ENCODE measurements around the gene RASSF8.
"Not testable (repeated sequence)": the region's sequence is repeated elsewhere in the genome, so short reads cannot be mapped to it uniquely, and the experiment has no call there.

RASSF8 gene

DNA sequence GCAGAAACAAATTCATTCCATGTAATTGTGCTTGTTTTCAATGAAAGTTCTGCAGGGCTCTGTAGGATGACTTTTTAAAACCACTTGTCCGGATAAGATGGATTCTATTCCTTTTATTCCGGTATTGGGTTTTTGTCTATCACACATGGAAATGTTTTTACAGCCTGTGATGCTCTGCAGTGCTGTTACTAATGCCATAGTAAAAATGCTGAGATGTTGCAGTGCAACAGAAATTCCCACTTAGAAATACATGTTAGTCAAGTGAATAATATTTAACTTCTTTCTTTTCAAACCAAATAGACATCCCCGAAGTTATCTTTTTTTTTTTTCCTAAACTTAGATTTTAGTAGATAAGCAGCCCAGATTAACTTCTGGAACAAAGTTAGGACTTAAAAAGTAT lies 71.9 kb downstream of the RASSF8 start:
- DNase-seq: no peak

GRCh38 chr12:26031318-26031717 lies 72.8 kb downstream of the RASSF8 start:
- no peak for DNase-seq

DNA sequence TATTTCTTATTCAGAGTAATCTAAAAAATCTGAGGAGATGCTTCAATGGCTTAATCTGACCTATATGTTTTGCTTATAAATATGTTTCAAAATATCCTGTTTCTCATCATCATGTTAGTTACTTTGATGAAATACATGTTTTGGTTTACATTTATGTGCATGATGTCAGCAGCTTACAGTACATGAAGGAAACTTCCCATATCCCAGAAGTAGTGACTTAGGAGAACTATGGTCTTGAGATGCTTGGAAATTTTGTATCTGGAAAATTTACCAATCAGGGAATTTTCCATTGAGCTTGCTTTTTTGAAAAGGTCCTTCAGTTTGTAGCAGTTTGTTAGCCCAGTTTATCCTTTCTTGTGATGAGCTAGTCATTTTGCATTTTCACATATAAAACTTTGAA lies 73.3 kb downstream of the RASSF8 start:
- DNase-seq: no peak

DNA sequence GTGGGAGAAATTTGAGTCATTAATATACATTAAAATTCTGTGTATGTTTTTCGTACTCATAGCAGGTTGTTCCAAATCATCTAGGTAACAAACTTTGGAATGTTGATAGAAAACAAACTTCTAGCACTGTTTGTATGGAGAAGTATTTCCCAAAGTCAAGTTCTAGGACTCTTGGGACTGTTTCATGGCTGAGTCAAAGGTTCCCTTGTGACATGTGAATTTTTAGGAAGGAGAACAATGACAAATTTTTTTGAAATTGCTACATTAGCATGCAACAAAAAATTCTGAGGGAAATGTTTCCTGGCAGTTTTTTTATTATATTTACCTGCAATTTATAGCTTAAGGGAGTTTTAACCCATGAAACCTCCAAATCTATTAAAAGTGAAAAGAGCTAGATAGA lies 73.8 kb downstream of the RASSF8 start:
- no peak for DNase-seq

GRCh38 chr12:26032719-26033241 lies 74.3 kb downstream of the RASSF8 start:
- no peak for DNase-seq

GRCh38 chr12:26034371-26035142 lies 76.1 kb downstream of the RASSF8 start:
- DNase-seq: no peak

DNA sequence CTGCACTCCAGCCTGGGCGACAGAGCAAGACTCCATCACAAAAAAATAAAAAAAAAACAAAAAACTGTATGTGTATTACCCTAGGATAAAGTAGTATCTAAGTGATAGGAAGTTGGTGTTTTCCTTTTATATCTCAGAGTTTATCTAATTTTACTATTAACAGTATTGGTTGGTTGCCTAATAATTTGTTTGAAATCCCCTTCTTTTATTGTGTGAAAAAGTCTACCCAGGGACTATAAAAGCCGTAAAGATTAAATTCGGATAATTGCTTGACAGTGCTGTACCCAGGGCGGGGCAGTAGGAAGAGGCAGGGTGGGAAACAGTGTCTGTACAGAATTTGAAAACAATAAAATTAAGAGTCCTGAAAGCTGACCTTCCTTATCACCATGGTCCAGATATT lies 78.4 kb downstream of the RASSF8 start:
- DNase-seq: no peak

GRCh38 chr12:26037615-26038220 lies 79.2 kb downstream of the RASSF8 start:
- no peak for DNase-seq

DNA sequence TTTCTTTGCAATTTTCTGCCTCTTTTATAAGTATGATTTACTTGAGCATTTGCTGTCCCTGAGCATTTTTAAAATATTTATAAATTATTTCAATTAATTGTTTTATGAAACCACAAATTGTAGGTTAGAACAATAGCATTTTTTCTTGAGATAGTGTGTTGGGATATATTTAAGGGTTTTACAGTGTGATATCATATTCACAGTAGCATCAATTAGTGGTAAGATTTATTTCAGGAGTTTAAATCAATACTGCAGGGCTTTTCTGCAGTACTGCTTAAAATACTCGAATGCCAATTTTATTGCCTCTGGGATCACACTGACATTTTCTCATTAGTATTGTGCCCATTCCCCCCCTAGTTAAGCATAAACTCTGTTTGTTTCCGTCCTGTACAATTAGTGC lies 84.2 kb downstream of the RASSF8 start:
- DNase-seq: no peak

DNA sequence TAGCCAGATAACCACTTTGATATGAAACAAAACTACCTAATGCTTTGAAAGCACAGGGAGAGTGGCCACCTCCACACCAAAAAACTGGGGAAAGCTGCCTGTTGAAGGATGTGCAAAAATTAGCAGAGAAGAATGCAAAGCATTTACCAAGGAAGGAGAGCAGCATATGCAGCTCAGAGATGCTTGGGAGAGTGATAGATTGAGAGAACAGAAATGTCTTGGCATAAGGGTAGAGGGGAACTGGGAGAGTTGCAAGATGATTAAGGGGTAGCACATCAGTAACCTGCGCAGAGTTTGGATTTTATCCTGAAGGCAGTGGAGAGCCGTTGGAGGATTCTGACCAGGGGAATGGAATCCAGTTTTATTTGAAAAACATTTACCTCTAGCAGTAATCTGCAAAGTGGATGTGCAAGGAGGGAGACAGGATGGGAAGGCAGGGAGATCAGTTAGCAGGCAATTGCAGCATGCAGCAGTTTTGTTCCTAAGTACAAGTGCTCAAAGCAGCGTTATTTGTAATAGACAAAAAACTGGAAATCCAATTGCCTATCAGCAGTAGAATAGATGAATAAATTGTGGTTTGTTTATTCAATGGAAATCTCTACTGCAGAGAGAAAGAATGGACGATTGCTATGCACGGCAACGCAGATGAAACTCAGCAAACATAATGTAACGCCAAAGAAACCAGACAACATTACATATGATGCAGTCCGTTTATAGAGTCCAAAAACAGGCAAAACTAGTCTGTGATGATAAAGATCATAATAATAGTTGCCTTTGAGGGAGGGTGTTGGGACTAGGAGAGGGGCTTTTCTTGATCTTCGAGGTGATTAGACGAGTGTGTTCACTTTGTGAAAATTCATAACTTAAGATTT lies 84.9 kb downstream of the RASSF8 start:
- no peak for DNase-seq

- DNase-seq: no peak
Measured at GRCh38 chr12:26044007-26044394, 85.5 kb downstream of the RASSF8 start.

DNA sequence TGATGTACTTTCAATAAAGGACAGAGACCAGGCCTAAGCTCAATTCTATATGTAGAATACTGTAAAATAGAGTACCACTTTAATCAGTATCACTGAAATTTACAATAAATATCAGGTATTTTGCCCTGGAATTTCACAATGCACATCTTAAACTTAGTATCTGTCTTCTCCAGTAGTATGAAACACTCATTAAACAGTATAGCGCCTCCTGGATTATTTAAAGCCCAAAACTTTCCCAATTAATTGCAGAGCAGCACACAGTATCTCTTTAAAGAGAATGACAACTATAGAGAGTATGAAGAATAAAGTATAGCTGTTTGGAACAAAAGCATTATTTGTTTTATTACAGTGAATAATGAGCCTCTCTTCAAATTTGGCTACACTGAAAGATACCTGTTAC lies 86.1 kb downstream of the RASSF8 start:
- DNase-seq: no peak

DNA sequence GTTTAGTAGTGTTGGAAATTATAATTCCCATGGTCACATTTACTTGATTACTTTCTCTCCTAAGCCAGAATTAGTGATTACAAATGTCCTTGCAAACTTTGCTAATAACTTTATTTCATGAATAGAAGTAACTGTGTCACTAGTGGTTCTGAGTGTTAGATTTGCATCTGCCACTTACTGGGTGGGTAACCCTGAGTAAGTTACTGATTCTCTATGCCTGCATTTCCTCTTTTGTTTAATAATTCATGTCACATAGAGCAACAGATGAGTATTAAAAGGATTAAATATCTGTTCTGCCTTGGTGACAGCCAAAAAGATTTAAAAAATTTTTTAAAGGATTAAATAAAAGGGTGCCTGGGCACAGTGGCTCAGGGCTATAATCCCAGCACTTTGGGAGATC lies 87.7 kb downstream of the RASSF8 start:
- DNase-seq: no peak

DNA sequence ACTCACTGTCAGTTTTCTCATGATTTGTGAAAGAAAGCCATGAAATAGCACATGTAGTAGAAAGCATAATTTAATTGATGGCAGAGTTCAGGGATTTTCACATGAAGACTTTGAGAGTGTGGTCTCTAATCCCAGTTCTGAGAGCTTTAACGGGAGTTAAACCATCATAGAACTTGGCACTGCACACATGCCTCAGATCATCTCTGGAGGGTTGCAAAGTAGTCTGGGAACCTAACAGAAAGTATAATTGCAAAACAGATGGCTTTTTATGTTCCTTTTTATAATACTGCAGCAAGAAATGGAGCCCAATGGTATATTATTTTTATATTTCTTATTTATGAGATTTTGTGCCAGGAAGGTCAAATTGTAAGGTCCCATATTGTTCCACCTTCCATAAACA lies 88.4 kb downstream of the RASSF8 start:
- DNase-seq: no peak

DNA sequence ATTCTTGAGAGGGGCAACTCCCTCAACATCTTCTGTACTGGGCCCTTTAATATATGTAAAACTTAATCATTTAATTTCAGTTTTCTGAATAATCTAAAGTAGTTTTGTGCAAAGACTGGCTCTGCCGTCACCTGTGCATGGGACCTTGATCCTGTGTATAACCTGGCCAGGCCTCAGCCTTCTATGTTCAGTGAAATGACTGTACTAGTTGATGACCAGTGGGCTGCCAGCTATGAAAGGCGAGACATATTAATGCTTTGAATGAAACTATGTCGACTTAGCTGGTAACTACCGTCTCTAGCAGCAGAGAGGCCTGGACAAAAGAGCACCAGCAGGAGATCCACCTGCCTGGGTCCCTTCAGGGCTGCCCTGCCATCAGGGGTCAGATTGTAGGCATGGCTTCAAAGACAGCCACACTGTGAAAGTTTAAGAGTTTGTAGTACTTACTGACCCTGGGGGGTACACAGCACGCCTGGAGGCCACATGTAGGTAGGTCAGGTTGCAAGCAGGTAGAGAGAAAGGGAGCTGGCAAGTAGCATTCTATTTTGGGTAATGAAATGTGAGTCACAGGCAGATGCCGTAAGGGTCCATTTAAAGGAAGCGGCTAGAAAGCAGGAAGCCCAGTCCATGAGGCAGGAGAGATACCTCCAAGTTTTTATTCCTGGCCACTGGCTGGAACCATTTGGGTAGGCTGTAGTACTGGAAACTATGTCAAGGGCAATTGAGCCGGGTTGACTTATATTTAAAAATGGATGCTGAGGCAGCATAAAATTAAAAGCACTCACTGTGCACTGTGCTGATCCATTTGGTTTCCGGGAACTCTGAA lies 89.1 kb downstream of the RASSF8 start:
- DNase-seq: no peak

- no peak for DNase-seq
Measured at GRCh38 chr12:26052652-26053051, 94.2 kb downstream of the RASSF8 start.

- DNase-seq: no peak
Measured at GRCh38 chr12:26054383-26054782, 95.9 kb downstream of the RASSF8 start.

GRCh38 chr12:26055087-26055486 lies 96.6 kb downstream of the RASSF8 start:
- DNase-seq: no peak

- DNase-seq: no peak
Measured at GRCh38 chr12:26056335-26056734, 97.9 kb downstream of the RASSF8 start.

- DNase-seq: not testable (repeated sequence)
Measured at GRCh38 chr12:26057271-26057670, 98.8 kb downstream of the RASSF8 start.

- DNase-seq: no peak
Measured at GRCh38 chr12:26058308-26058707, 99.8 kb downstream of the RASSF8 start.

DNA sequence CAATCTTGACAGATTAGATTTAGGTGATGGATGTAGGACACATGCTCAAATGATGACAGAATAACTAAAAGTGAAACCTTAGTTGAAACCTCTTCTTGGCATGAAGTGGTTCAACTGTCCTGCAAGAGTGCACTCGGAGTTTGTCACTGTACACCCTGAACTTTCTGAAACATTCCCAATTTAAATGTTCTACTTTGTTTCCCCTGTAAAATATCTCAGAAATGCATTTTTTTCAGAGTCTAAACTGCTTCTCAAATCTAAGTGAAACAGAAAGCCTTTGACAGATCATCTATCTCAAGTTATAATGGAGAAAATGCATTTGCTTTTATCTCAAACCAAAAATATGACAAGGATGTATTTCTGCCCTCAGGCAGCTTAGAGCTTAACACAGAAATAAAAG lies 100.3 kb downstream of the RASSF8 start:
- no peak for DNase-seq

- no peak for DNase-seq
Measured at GRCh38 chr12:26062006-26062405, 103.5 kb downstream of the RASSF8 start.

All from stimulated activated CD8-positive, alpha-beta memory T cell treated with anti-CD3 and anti-CD28 coated beads, Interleukin-4, amount 100 ng/mL, for 48 hours (primary cell).